ENCODE measurements around the gene L3HYPDH.

DNA sequence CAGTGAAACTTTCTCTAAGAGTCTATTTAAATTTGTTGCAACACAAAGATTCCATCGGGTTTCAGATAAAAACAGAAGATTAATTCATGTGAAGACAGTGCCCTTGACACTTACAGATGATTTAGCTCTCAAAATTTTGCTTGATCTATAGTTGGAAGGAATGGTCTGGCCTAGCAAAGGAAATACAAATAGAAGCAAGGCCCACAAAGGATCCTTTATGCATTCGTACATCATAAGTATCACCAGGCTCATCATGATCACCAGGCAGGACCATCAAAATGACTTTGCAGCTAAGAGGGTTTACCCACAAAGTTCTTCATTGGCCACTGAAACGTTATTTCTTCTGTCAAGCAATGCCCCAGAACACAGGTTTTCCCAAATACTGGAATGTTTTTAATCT is 24.9 kb upstream of the L3HYPDH start:
- TF ChIP-seq, protein P1, sequence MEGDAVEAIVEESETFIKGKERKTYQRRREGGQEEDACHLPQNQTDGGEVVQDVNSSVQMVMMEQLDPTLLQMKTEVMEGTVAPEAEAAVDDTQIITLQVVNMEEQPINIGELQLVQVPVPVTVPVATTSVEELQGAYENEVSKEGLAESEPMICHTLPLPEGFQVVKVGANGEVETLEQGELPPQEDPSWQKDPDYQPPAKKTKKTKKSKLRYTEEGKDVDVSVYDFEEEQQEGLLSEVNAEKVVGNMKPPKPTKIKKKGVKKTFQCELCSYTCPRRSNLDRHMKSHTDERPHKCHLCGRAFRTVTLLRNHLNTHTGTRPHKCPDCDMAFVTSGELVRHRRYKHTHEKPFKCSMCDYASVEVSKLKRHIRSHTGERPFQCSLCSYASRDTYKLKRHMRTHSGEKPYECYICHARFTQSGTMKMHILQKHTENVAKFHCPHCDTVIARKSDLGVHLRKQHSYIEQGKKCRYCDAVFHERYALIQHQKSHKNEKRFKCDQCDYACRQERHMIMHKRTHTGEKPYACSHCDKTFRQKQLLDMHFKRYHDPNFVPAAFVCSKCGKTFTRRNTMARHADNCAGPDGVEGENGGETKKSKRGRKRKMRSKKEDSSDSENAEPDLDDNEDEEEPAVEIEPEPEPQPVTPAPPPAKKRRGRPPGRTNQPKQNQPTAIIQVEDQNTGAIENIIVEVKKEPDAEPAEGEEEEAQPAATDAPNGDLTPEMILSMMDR (IDR thresholded peaks at IDR 0.05; ENCODE audit: low read depth, low read length, poor library complexity, severe bottlenecking) = no peak
- TF ChIP-seq EZH2phosphoT487 (IDR thresholded peaks at IDR 0.05; ENCODE audit: borderline replicate concordance, low read length) = no peak
